Nephron (organoid): ENCODE measurements around the gene POLR3C.
"Not testable (repeated sequence)": the region's sequence is repeated elsewhere in the genome, so short reads cannot be mapped to it uniquely, and the experiment has no call there.

Experiments
- H3K27ac Mint-ChIP-seq, 3 experiments: 2 replicates each; pipeline ENCODE4 v1.8.0; 2020; ENCODE audit warnings: mixed read lengths in 3 of 3, mild to moderate bottlenecking in 2 of 3, moderate library complexity in 1 of 3
- H3K27me3 Mint-ChIP-seq: 2 replicates; pipeline ENCODE4 v1.8.0; 2021; ENCODE audit warnings: low read depth, mild to moderate bottlenecking, moderate library complexity, mixed read lengths
- H3K36me3 Mint-ChIP-seq: 2 replicates; pipeline ENCODE4 v1.8.0; 2020; ENCODE audit warnings: low read depth, mixed read lengths
- H3K4me1 Mint-ChIP-seq: 2 replicates; pipeline ENCODE4 v1.8.0; 2020; ENCODE audit warnings: mixed read lengths
- H3K4me3 Mint-ChIP-seq, 3 experiments: 2 replicates each; pipeline ENCODE4 v1.8.0; 2020; ENCODE audit warnings: mild to moderate bottlenecking in 3 of 3, mixed read lengths in 3 of 3, moderate library complexity in 2 of 3
- H3K9me3 Mint-ChIP-seq: 2 replicates; pipeline ENCODE4 v1.8.0; 2020; ENCODE audit warnings: mixed read lengths
- CTCF ChIP-seq, 3 experiments: fragments of 200-600 bp; sonication (generic); IDR thresholded peaks; one replicate each; pipeline ENCODE4 v1.5.0; 2021; ENCODE audit warnings: antibody characterized with exemption in 3 of 3; ENCODE audit not compliant: unreplicated experiment in 3 of 3

Gene POLR3C

GRCh38 chr1:145785547-145785946 lies 38.5 kb upstream of the POLR3C start:
- H3K36me3 Mint-ChIP-seq, result peaks cover 39% of the 10 kb centered on the region
- H3K9me3 Mint-ChIP-seq, result no peaks in the 10 kb centered on the region
- H3K4me1 Mint-ChIP-seq, result no peaks in the 10 kb centered on the region
- no peaks in the 10 kb centered on the region for H3K27me3 Mint-ChIP-seq
- no peak for TF ChIP-seq CTCF (IDR thresholded peaks at IDR 0.05; ENCODE audit: unreplicated experiment in 3 of 3)
- H3K27ac Mint-ChIP-seq, result no peak overlapping the region
- no peak overlapping the region for H3K4me3 Mint-ChIP-seq

DNA sequence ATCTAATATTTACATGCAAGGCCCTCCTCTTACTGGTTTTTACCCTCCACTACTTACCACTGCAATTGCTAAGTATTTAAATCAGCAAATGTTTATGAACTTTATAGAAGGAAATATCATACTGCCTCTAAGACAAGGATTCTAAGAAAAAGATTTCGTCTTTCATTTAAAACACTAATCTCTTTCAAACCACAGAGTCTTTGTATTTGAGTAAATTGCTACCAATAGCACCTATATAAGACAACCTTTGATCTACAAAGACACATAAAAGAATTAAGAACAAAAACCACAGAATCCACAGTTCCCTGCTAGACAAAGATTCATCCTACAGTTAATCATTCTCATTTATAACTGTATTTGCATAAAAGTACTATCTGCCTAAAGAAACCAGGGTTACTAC lies 37.7 kb upstream of the POLR3C start:
- no peaks in the 10 kb centered on the region for H3K9me3 Mint-ChIP-seq
- H3K4me3 Mint-ChIP-seq, result no peak overlapping the region
- H3K27me3 Mint-ChIP-seq, result no peaks in the 10 kb centered on the region
- H3K27ac Mint-ChIP-seq, result no peak overlapping the region
- no peak for TF ChIP-seq CTCF (IDR thresholded peaks at IDR 0.05; ENCODE audit: unreplicated experiment in 3 of 3)
- H3K4me1 Mint-ChIP-seq, result no peaks in the 10 kb centered on the region
- H3K36me3 Mint-ChIP-seq, result peaks cover 34% of the 10 kb centered on the region

- H3K4me1 Mint-ChIP-seq, result no peaks in the 10 kb centered on the region
- H3K27me3 Mint-ChIP-seq, result no peaks in the 10 kb centered on the region
- no peaks in the 10 kb centered on the region for H3K9me3 Mint-ChIP-seq
- no peak overlapping the region for H3K27ac Mint-ChIP-seq
- TF ChIP-seq CTCF (IDR thresholded peaks at IDR 0.05; ENCODE audit: unreplicated experiment in 3 of 3), result no peak
- H3K36me3 Mint-ChIP-seq, result peaks cover 34% of the 10 kb centered on the region
- no peak overlapping the region for H3K4me3 Mint-ChIP-seq
Measured at GRCh38 chr1:145788580-145788979, 35.4 kb upstream of the POLR3C start.

DNA sequence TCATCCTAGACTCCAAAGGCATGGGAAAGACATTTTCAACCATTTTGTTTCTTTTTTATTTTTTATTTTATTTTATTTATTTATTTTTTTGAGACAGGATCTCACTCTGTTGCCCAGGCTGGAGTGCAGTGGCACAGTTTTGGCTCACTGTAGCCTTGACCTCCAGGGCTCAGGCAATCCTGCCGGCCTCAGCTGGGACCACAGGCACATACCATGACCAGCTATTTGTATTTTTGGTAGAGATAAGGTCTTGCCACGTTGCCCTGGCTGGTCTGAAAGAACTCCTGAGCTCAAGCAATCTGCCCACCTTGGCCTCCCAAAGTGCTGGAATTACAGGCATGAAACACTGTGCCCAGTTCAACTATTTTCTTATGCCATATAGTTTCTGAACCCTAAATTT lies 32.1 kb upstream of the POLR3C start:
- not testable (repeated sequence) for H3K27me3 Mint-ChIP-seq, H3K4me3 Mint-ChIP-seq, H3K4me1 Mint-ChIP-seq, H3K27ac Mint-ChIP-seq
- Mint-ChIP-seq H3K9me3 (peaks cover 14% of the 10 kb centered on the region), H3K36me3 (peaks cover 48% of the 10 kb centered on the region)

DNA sequence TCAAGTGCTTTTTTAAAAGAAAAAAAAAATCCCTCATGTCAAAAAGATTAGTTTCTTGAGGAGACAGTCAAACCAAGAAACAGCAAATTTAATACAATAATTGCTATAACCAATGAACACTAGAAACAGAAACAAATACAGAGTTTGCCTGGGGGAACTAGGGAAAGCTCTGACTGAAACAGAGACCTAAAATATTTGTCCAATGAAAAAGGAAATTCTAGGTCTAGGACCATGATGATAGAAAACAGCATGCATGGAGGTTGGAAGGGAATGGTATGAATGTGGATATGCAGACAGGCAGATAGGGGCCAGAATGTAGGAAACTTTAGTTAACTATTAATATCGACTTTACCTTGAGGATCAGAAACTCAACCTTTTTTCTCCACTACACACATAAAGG lies 31.5 kb upstream of the POLR3C start:
- H3K4me3 Mint-ChIP-seq, result no peak overlapping the region
- H3K4me1 Mint-ChIP-seq, result no peaks in the 10 kb centered on the region
- peaks cover 19% of the 10 kb centered on the region for H3K9me3 Mint-ChIP-seq

DNA sequence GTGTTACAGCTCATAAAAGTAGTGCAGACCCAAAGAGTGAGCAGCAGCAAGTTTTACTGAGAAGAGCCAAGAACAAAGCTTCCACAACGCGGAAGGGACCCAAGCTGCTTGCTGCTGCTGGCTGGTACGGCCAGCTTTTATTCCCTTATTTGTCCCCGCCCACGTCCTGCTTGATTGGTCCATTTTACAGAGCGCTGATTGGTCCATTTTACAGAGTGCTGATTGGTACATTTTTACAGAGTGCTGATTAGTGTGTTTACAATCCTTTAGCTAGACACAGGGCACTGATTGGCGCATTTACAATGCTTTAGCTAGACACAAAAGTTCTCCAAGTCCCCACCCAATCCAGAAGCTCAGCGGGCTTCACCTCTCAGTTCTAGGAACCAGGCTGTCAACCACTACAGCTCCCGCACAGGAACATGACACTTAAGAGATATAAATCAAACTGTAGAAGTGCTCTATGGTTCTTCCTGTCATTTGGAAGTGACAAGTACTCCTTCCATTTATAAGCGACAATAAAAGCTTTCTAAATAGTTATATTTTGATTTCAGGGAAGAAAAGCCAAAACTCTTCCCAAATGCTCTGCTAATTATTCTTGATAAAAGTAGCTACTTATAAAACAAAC lies 28.6 kb upstream of the POLR3C start:
- H3K27me3 Mint-ChIP-seq, result no peaks in the 10 kb centered on the region
- no peak for TF ChIP-seq CTCF (IDR thresholded peaks at IDR 0.05; ENCODE audit: unreplicated experiment in 3 of 3)
- H3K36me3 Mint-ChIP-seq, result peaks cover 74% of the 10 kb centered on the region

More for the DNA sequence above, 31.5 kb upstream of the POLR3C start:
- Mint-ChIP-seq H3K27ac (no peak overlapping the region), H3K27me3 (no peaks in the 10 kb centered on the region), H3K36me3 (peaks cover 55% of the 10 kb centered on the region)
- no peak for TF ChIP-seq CTCF (IDR thresholded peaks at IDR 0.05; ENCODE audit: unreplicated experiment in 3 of 3)

More for the DNA sequence above, 28.6 kb upstream of the POLR3C start:
- Mint-ChIP-seq H3K4me1 (no peaks in the 10 kb centered on the region), H3K27ac (no peak overlapping the region), H3K9me3 (peaks cover 32% of the 10 kb centered on the region), H3K4me3 (no peak overlapping the region)
